LNCAP (cell line): ENCODE data around the gene IFNA21.

Experiments
- TF ChIP-seq, protein P1 (sequence below): fragments of 450-650 bp; IDR thresholded peaks from 2 replicates; pipeline ENCODE4 v1.5.1; 2017; ENCODE audit warnings: mild to moderate bottlenecking

IFNA21 gene

DNA sequence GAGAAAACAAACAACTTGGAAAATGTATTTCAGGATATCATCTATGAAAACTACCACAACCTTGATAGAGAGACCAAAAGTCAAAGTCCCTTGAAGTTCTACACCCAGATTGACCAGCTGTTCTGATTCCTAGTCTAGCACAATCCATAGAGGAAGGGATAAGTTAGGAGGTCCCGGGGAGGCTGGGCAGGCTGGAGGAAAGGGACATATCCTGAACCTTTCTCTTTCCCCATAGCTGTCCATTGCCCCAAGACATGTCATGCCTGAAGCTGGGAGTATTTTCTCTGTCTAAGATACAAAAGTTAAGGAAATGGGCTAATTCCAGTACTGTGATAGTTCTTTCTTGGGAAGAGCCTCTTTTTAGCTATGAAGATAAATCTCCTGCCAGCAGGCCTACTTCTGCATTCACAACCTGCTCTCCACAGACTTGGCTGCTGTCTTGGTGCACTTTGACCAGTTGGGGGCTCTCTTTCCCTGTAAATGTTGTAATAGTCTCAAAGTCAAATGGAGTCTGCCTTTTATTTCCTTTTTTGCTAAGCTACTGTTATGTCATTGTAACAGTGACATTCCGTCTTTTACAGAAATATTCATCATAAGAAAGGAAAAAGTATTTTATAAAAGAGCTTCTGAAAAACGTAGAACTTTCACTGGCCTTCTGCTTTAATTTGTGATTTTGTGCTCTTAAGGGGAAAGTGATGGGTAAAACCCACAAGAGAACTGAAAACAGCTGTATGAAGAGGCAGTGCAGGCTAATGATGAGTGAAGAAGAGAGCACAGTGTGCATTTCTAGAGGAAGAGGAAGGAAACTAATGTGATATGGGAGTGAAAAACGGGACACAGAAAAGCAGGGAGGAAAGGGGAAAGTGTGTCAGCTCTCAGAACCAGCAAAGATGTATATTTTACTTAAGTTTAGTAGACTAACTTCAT, 16.6 kb upstream of the IFNA21 start:
- TF ChIP-seq, protein P1, sequence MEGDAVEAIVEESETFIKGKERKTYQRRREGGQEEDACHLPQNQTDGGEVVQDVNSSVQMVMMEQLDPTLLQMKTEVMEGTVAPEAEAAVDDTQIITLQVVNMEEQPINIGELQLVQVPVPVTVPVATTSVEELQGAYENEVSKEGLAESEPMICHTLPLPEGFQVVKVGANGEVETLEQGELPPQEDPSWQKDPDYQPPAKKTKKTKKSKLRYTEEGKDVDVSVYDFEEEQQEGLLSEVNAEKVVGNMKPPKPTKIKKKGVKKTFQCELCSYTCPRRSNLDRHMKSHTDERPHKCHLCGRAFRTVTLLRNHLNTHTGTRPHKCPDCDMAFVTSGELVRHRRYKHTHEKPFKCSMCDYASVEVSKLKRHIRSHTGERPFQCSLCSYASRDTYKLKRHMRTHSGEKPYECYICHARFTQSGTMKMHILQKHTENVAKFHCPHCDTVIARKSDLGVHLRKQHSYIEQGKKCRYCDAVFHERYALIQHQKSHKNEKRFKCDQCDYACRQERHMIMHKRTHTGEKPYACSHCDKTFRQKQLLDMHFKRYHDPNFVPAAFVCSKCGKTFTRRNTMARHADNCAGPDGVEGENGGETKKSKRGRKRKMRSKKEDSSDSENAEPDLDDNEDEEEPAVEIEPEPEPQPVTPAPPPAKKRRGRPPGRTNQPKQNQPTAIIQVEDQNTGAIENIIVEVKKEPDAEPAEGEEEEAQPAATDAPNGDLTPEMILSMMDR: peak; percentile 53

DNA sequence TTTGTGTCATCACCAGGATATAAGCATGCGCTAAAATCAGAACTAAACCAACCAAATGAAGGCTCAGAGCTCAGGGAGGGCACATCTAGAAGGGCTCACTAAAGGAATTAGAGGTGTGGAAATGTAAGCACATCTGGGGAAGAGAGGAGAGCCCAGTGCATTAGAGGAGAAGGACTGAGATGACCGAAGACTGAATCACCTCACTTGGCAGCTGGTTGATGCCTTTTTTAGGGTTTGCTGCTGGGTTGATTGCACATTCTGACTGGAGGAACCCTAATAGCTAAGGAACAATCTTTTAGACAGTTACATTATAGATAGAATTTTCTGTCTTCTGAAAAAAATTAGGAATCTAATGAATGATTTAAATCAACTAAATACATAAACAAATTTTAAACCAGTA, 8.2 kb upstream of the IFNA21 start:
- TF ChIP-seq, protein P1: no peak

DNA sequence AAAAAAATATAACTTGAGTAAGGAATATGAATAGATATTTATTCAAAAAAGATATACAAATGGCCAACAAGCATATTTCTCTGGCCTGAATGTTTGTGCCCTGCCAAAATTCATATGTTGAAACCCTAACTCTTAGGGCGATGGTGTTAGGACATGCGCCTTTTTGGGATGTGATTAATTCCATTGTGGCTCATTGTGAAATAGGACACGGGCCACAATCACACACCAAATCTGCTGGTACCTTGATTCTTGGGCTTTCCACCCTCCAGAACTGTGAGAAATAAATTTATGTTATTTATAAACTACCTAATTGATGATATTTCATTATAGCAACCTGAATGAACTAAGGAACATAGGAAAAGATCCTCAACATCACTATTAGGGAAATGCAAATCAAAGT, 5.7 kb upstream of the IFNA21 start:
- TF ChIP-seq, protein P1: no peak

DNA sequence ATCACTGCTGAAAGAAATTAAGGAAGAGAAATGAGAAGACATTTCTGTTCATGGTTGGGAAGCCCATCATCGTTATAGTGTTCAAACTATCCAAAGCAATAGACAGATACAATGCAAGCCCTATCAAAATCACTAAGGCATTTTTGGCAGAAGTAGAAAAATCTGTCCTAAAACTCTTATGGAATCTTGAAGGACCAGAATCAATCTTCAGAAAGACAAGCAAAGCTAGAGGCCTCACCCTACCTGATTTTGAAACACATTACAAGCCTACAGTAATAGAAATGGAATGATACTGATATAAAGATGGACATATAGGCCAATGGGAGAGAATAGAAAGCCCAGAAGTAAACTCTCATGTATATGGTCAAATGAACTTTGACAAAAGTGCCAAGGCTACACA, 4.9 kb upstream of the IFNA21 start:
- TF ChIP-seq, protein P1: no peak

DNA sequence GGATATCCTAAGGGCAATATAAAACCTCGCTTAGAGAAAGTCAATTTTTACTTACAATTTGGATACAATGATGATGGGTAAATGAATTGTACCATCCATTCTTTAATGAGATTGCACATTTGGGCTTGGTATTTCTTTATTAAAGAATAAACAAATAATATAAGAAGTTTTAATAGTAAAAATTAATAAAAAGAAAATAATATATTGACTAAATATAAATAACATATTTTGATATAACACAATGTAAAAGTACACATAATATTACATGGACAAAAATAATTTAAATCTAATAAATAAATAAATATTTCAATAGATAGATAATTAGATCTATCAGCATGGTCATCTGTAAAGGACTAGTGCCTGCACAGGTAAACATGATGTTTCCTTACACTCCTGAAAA, 944 bp downstream of the IFNA21 start:
- TF ChIP-seq, protein P1: no peak

DNA sequence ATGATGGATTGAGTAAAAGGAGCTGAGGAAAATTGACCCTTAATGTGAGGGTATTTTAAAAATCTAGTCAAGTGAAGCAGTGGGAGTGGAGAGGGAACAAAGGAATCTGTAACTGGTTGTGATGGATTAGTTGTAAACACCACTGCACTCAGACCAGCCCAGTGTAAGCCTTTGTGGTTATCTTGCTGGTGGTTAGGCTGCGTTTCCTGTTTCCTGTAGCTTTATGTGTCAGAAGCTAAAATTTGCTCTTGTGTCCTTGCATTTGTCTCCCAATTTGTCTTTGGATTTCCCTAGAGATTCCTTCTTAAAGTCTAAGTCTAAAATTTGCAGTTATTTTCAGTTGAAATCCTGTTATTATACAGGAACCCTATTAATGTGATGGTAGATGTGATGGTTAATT, 6.3 kb downstream of the IFNA21 start:
- TF ChIP-seq, protein P1: no peak

DNA sequence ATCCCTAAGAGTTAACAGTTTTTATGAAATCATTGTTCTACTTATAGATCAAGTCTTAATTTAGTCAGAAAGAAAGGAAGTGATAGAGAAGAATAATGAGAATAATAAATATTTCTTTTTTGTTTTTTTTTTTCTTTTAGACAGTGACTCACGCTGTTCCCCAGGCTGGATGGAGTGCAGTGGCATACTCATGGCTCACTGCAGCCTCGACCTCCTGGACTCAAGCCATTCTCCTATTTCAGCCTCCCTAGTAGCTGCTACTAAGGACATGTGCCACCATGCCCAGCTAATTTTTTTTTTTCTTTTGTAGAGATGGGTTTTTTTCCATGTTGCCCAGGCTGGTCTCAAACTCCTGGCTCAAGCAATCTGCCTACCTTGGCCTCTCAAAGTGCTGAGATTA, 11.0 kb downstream of the IFNA21 start:
- TF ChIP-seq, protein P1: no peak
